Measurements from ENCODE around the gene F11.

Gene F11

GRCh38 chr4:186335793-186336192 lies 69.8 kb downstream of the F11 start:
- Histone ChIP-seq H4K20me1 (ENCODE audit: low read depth, low read length) (no peaks in the 10 kb centered on the region), H3K36me3 (ENCODE audit: low read length) (no peaks in the 10 kb centered on the region), H3K27ac (ENCODE audit: low read depth, low read length) (no peak overlapping the region), H3F3A (ENCODE audit: insufficient read depth) (no peaks in the 10 kb centered on the region), H2AFZ (ENCODE audit: low read depth, low read length, severe bottlenecking) (no peak overlapping the region), H3K9me2 (replicated peaks; ENCODE audit: insufficient read depth, low read length) (no peaks in the 10 kb centered on the region), H3K9me3 (ENCODE audit: insufficient read depth, low read length) (no peaks in the 10 kb centered on the region), H3K79me2 (ENCODE audit: insufficient read depth, low read length) (no peaks in the 10 kb centered on the region), H3K9ac (ENCODE audit: low read length) (no peak overlapping the region), H3K4me2 (ENCODE audit: low read depth, low read length, poor library complexity, severe bottlenecking) (no peak overlapping the region), H3K27me3 (ENCODE audit: low read length) (no peaks in the 10 kb centered on the region), H3K4me3 (ENCODE audit: insufficient read depth, low read length, poor library complexity, severe bottlenecking) (no peak overlapping the region)
- no peak for TF ChIP-seq CTCF (IDR thresholded peaks at IDR 0.05; ENCODE audit: insufficient read depth, low read length, poor library complexity, severe bottlenecking)
- TF ChIP-seq EZH2phosphoT487 (conservative IDR thresholded peaks at IDR 0.05; ENCODE audit: low read length): no peak
